ENCODE measurements around the gene ACACA. TPM values are rescaled to one million over a fixed set of nuclear protein-coding genes. Genes with fewer than 3 reads are reported as not detected.
A peak's percentile ranks its signal among the peaks of the same experiment; 100 is the strongest.

The ACACA gene
- total and polyA plus RNA-seq, 12 donors, result 18.2 to 112 (median 70.4) TPM

DNA sequence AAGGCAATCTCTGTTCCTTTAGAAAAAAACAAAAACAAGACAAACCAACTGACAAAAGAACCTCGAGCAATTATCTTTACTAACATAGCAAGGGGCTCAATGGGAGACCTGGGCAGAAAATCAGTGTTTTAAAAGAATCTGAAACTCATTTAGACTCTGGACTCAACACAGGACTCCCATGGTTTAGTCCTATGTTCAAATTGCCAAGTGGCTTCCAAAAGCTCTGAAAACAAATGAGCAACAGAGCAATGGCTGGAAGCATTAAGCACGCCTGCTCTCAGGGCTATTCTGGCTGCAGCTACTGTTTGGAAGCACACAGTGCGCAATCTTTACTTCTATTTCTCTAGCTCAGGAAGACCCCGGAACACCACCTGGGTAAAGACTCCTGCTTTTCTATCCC is 295.9 kb downstream of the ACACA start:
- TF ChIP-seq, protein P1, sequence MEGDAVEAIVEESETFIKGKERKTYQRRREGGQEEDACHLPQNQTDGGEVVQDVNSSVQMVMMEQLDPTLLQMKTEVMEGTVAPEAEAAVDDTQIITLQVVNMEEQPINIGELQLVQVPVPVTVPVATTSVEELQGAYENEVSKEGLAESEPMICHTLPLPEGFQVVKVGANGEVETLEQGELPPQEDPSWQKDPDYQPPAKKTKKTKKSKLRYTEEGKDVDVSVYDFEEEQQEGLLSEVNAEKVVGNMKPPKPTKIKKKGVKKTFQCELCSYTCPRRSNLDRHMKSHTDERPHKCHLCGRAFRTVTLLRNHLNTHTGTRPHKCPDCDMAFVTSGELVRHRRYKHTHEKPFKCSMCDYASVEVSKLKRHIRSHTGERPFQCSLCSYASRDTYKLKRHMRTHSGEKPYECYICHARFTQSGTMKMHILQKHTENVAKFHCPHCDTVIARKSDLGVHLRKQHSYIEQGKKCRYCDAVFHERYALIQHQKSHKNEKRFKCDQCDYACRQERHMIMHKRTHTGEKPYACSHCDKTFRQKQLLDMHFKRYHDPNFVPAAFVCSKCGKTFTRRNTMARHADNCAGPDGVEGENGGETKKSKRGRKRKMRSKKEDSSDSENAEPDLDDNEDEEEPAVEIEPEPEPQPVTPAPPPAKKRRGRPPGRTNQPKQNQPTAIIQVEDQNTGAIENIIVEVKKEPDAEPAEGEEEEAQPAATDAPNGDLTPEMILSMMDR (IDR thresholded peaks at IDR 0.05), result no peak
- no peak for TF ChIP-seq POLR2A (IDR thresholded peaks at IDR 0.05)
- Histone ChIP-seq H3K27ac (no peak overlapping the region), H3K4me1 (replicated peaks in 1 of 2) (peaks cover 5 to 13% of the 10 kb centered on the region in 2 donors), H3K27me3 (no peaks in the 10 kb centered on the region), H3K9me3 (replicated peaks in 1 of 3) (no peaks in the 10 kb centered on the region), H3K4me3 (no peak overlapping the region), H3K36me3 (replicated peaks in 1 of 2) (peaks cover 0 to 21% of the 10 kb centered on the region in 2 donors)
- WGBS, 4 donors, result 88 to 98% (median 93%) methylated on average over 4 of the region's 4 CpGs
- DNase-seq, result no peak
- intact Hi-C loops (cut with DNase I), result no loop called here

DNA sequence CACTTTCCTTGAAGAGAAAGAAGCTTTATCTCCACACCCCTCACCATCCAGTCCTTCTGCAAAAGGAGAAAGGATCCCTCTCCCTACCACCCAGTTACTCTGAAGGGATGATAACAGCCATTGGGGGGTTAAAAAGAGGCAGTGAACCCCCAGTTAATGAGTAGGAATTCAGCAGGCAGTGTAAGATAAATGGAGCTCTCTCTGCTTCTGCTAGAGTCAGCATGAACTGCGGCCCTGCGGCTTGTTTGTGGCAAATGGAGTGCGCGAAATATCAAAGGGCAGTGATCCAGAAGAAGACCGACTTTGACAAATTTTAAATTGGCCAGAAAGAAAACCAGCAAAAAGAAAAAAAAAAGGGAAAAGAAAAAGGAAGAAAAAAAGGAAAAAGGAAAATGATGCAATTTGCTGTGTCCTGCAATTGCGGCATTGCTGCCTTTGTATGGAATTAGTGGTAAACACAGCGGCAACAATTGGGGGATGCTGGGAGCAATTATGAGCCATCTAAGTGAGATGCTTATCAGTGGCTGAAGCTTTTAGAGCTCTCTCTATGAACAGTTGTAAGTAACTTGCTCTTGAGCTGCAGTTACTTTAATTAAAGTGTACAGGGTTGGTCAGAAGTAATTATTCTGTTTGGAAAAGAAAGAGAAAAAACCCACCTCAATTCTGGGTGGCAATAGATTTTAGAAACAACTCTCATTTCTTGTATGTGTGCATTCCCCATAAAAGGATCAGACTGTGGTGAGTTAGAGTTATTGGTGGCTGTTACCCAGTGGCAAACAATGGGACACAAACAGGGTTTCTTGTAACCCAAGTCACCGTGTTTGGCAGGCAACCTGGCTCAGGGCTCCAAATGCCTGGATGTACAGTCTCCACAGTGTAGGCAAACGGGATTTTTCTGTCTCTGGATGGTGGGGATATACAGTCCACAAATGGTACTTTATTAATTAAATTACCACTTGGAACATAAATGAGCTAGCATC is 296.6 kb downstream of the ACACA start:
- intact Hi-C loops (cut with DNase I), result no loop called here
- no peak for DNase-seq
- Histone ChIP-seq H3K36me3 (replicated peaks in 1 of 2) (peaks cover 0 to 21% of the 10 kb centered on the region in 2 donors), H3K4me3 (no peak overlapping the region), H3K27ac (no peak overlapping the region), H3K4me1 (replicated peaks in 1 of 2) (peaks cover 5 to 13% of the 10 kb centered on the region in 2 donors), H3K9me3 (replicated peaks in 1 of 3) (no peaks in the 10 kb centered on the region), H3K27me3 (no peaks in the 10 kb centered on the region)
- TF ChIP-seq, protein P1 (IDR thresholded peaks at IDR 0.05), result no peak
- no peak for TF ChIP-seq POLR2A (IDR thresholded peaks at IDR 0.05)
- 82 to 90% (median 89%) methylated on average over 9 of the region's 9 CpGs for WGBS, 4 donors

DNA sequence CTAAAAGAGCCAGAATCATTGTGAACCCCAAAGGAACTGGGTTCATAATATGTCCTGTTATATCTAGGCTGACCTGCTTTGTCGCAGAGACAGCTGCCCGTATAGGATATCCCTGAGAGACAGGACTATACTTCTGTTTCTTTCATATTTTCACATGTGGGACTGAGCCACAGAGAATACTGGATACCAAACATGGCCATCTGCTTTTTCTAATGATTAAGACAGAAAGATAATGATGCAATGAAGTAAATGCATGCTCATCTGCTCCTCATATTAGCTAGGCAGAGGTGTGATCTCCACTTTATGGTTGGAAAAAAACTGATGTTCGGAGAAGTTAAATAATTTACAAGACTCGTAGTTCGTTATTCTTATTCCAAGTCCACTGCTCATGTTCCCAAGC is 297.5 kb downstream of the ACACA start:
- 93 to 98% (median 96%) methylated on average over 5 of the region's 5 CpGs for WGBS, 4 donors
- Histone ChIP-seq H3K36me3 (replicated peaks in 1 of 2) (peaks cover 0 to 21% of the 10 kb centered on the region in 2 donors), H3K9me3 (replicated peaks in 1 of 3) (no peaks in the 10 kb centered on the region), H3K4me3 (no peak overlapping the region), H3K4me1 (replicated peaks in 1 of 2) (peaks cover 5 to 13% of the 10 kb centered on the region in 2 donors), H3K27ac (no peak overlapping the region), H3K27me3 (no peaks in the 10 kb centered on the region)
- TF ChIP-seq, protein P1 (IDR thresholded peaks at IDR 0.05), result no peak
- no peak for TF ChIP-seq POLR2A (IDR thresholded peaks at IDR 0.05)
- no peak for DNase-seq
- intact Hi-C loops (cut with DNase I), result no loop called here

DNA sequence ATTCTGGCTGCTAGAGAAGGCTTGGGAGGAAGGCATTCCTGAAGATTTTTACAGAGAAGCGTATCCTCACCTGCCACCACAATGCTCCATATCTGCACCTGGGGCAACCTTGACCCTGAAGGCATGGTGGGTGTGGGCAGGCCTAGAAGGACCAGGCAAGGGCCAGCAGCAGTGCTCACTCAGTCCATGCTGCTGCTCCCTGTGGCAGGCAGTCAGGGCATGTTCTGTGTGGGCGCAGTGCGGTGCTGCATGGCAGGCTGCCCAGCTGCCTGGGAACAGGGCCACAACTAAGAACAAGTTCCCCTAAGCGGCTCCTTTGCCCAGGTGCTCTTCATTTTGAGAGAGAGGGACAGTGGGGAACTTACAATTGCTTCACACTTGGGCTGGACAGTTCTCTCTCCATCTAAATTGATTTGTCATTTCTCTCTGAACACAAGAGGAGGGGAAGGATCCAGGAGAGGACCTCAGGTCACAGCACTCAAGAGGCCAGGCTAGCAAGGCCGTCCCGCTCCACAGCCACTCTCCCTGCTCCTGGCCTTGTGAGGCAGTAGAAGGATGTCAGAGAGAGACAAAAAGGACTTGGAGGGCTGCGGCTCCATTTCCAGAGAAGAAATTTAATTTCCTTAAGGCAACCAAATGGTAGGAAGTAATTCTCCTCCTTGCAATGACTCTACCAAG is 299.1 kb downstream of the ACACA start:
- H3K27ac ChIP-seq, result peak overlapping the region in 4 of 5 donors; percentile 33 to 71 (median 53)
- 31 to 55% (median 44%) methylated on average over 5 to 7 of the region's 7 CpGs for WGBS, 4 donors
- H3K4me1 ChIP-seq (replicated peaks in 1 of 2), result peaks cover 5 to 13% of the 10 kb centered on the region in 2 donors
- H3K27me3 ChIP-seq, result no peaks in the 10 kb centered on the region
- no peak for TF ChIP-seq POLR2A (IDR thresholded peaks at IDR 0.05)
- TF ChIP-seq, protein P1 (IDR thresholded peaks at IDR 0.05), result no peak
- peak; percentile 72 to 86 (median 76) for DNase-seq
- no peaks in the 10 kb centered on the region for H3K9me3 ChIP-seq (replicated peaks in 1 of 3)
- no peak overlapping the region for H3K4me3 ChIP-seq
- intact Hi-C loops (cut with DNase I), result no loop called here
- peaks cover 0 to 21% of the 10 kb centered on the region in 2 donors for H3K36me3 ChIP-seq (replicated peaks in 1 of 2)

Measured in adrenal gland (tissue), 12 donors.